PFSK-1 (cell line): Measurements from ENCODE around the gene SCARB1.

Experiments used
- FOXP2 ChIP-seq: optimal IDR thresholded peaks from 2 replicates; pipeline ENCODE3; 2011; ENCODE audit warnings: borderline replicate concordance, control low read depth, inconsistent platforms; ENCODE audit not compliant: insufficient read depth; ENCODE audit errors: extremely low read length, extremely low read depth
- POLR2AphosphoS5 ChIP-seq: IDR thresholded peaks from 2 replicates; pipeline ENCODE4 v1.6.1; 2012; ENCODE audit warnings: low read depth, mild to moderate bottlenecking, control low read depth, low read length, moderate library complexity
- REST ChIP-seq, 2 experiments: IDR thresholded peaks; 2 replicates each; pipeline versions ENCODE4 v1.6.1 to v1.8.0; 2011 to 2012; ENCODE audit warnings: low read depth in 2 of 2, low read length in 2 of 2, control low read depth in 1 of 2, inconsistent platforms in 1 of 2, mild to moderate bottlenecking in 1 of 2, moderate library complexity in 1 of 2; ENCODE audit not compliant: insufficient read depth in 1 of 2
- SIN3A ChIP-seq: IDR thresholded peaks from 2 replicates; pipeline ENCODE4 v1.6.1; 2012; ENCODE audit warnings: mild to moderate bottlenecking, low read length, moderate library complexity, borderline replicate concordance; ENCODE audit not compliant: insufficient read depth
- TAF1 ChIP-seq: IDR thresholded peaks from 2 replicates; pipeline ENCODE4 v1.6.1; 2012; ENCODE audit warnings: low read length, control low read depth, borderline replicate concordance; ENCODE audit not compliant: insufficient read depth

SCARB1 gene

GRCh38 chr12:124829008-124829707, 34.5 kb downstream of the SCARB1 start:
- TF ChIP-seq TAF1 (no peak), SIN3A (no peak), FOXP2 (no peak), REST (IDR thresholded peaks at IDR 0.05; ENCODE audit: insufficient read depth in 1 of 2, low read depth in 2 of 2, low read length in 2 of 2) (0 out of 4 replicates have a peak, but pooled peaks of 1 of the 2 experiments have one; percentile 6), POLR2AphosphoS5 (no peak)

GRCh38 chr12:124828264-124829007, 35.2 kb downstream of the SCARB1 start:
- TF ChIP-seq SIN3A (no peak), TAF1 (no peak), FOXP2 (no peak), POLR2AphosphoS5 (no peak), REST (IDR thresholded peaks at IDR 0.05; ENCODE audit: insufficient read depth in 1 of 2, low read depth in 2 of 2, low read length in 2 of 2) (no peak)

- TF ChIP-seq TAF1 (no peak), SIN3A (no peak)
Measured at GRCh38 chr12:124827588-124828184, 36.0 kb downstream of the SCARB1 start.

- TF ChIP-seq SIN3A (no peak), REST (IDR thresholded peaks at IDR 0.05; ENCODE audit: insufficient read depth in 1 of 2, low read depth in 2 of 2, low read length in 2 of 2) (no peak), TAF1 (no peak), FOXP2 (no peak), POLR2AphosphoS5 (no peak)
Measured at GRCh38 chr12:124824195-124824594, 39.5 kb downstream of the SCARB1 start.

- TF ChIP-seq POLR2AphosphoS5 (no peak), REST (IDR thresholded peaks at IDR 0.05; ENCODE audit: insufficient read depth in 1 of 2, low read depth in 2 of 2, low read length in 2 of 2) (no peak), FOXP2 (no peak)
Measured at GRCh38 chr12:124823272-124823970, 40.2 kb downstream of the SCARB1 start.
